ENCODE data around the gene KRTAP13-1. TPM values are rescaled to one million over a fixed set of nuclear protein-coding genes. Genes with fewer than 3 reads are reported as not detected.

The KRTAP13-1 gene
- not detected for total RNA-seq
- long read RNA-seq: 0 reads

DNA sequence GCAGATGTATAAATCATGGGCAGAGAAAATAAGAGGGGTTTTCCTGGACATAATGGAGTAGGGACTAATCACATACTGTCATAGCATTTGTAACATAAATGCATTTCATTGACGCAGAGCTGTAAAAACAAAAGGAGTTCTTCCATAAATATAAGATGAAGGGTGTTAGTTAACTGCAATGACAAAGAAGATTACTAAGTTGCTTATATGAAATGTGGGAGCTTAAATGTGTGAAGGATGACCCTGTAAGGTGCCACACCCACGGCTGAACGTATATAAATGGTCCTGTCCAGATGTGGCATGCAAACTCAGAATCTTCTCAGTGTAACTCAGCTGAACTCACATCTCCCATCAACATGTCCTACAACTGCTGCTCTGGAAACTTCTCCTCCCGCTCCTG is at the start of gene KRTAP13-1:
TSS of gene KRTAP13-1 (plus strand) at position 301 of the 400 bp plus-strand sequence. CDS start at position 357, 56 bp downstream.
- DNase-seq (ENCODE audit: low spot score): no peak
- intact Hi-C loops (cut with DNase I): no loop called here

DNA sequence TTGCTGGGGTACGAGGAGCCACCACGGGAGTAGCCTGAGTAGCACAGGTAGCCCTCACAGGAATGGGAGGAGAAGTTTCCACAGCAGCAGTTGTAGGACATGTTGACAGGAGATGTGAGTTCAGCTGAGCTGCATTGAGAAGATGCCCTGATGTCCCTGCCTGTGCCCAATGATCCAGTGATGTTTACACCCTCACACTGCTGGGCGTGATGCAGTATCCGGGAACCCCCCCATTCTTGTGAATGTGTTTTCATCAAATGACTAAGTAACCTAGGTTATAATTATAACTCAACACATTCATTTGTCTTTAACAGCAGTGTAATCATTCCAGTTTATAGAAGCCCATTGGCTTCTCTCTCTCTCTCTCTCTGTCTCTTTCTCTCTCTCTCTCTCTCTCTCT is 47.3 kb upstream of the KRTAP13-1 start, which contains the start of gene KRTAP23-1:
TSS of gene KRTAP23-1 (minus strand) at position 101 of the 400 bp plus-strand sequence. CDS start at position 101, 0 bp downstream.
- no peak for DNase-seq (ENCODE audit: low spot score)
- intact Hi-C loops (cut with DNase I): loop anchor here (10.0 kb wide), 1 partner anchor 56 kb away; no protein-coding TSS in a partner anchor

- intact Hi-C loops (cut with DNase I): loop anchor here (10.0 kb wide), 1 partner anchor 55 kb away; no protein-coding TSS in a partner anchor
- DNase-seq (ENCODE audit: low spot score): no peak
Observed at GRCh38 chr21:30349572-30349971, 46.3 kb upstream of the KRTAP13-1 start.

- intact Hi-C loops (cut with DNase I): no loop called here
- no peak for DNase-seq (ENCODE audit: low spot score)
Observed at GRCh38 chr21:30351534-30351933, 44.3 kb upstream of the KRTAP13-1 start.

DNA sequence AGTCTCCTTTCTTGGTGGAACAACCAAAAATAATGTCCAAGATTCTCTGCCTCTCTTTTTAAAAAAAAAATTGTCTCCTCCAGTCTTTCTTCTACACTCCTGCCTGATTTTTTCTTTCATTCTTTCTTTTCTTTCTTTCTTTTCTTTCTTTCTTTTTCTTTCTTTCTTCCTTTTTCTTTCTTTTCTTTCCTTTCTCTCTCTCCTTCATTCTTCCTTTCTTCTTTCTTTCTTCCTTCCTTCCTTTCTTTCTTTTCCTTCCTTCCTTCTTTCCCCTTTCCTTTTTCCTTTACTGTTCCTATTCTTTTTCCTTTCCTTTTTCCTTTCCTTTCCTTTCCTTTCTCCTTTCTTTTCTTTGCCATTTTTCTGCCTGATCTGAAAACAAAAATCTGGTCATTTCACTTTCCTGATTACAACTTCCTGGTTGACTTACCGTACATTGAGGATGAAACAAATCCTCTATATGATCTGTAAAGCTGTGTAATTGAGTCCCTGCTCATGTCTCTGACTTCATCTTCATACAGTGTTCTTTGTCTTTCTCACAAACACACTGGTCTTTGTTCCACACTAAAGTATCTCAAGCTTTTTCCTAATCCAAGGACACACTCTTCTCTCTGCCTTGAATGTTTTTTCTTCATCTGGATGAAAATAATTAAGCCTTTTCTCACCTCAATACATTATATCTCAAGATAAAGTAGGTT is 41.4 kb upstream of the KRTAP13-1 start:
- intact Hi-C loops (cut with DNase I): no loop called here
- DNase-seq (ENCODE audit: low spot score): no peak

GRCh38 chr21:30355906-30356305 is 39.9 kb upstream of the KRTAP13-1 start:
- intact Hi-C loops (cut with DNase I): no loop called here
- DNase-seq (ENCODE audit: low spot score): no peak

- no peak for DNase-seq (ENCODE audit: low spot score)
- intact Hi-C loops (cut with DNase I): no loop called here
Observed at GRCh38 chr21:30372139-30372770, 23.6 kb upstream of the KRTAP13-1 start, which contains the start of gene KRTAP13-2. Gene KRTAP13-2 (minus strand): TSS chr21:30372271. CDS start chr21:30372213, 58 bp downstream.

- intact Hi-C loops (cut with DNase I): no loop called here
- no peak for DNase-seq (ENCODE audit: low spot score)
Observed at GRCh38 chr21:30382201-30382600, 13.6 kb upstream of the KRTAP13-1 start.

DNA sequence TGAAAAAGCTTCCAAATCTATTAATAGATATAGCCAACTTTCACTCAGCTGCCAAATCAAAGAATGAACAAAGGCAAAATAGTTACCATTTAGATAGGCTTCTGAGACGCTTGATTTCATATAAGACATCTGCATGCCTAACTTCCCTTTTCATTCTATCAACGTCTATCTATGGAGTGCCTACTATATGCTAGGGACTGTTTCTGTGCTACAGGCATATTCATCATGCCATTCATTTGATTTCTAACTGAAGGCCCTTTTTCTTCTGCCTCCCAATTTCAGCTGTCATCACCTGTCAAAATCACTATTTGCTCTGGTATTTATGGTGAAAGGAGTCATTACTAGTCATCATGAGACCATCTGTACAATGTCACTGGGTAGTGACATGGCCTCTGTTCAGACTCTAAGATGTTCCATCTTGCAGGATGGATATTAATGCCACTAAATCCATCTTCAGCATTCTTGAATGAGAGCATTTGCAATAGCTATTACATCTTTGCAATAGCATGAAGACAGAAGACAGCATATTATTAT is 4.3 kb upstream of the KRTAP13-1 start:
- intact Hi-C loops (cut with DNase I): no loop called here
- no peak for DNase-seq (ENCODE audit: low spot score)

DNA sequence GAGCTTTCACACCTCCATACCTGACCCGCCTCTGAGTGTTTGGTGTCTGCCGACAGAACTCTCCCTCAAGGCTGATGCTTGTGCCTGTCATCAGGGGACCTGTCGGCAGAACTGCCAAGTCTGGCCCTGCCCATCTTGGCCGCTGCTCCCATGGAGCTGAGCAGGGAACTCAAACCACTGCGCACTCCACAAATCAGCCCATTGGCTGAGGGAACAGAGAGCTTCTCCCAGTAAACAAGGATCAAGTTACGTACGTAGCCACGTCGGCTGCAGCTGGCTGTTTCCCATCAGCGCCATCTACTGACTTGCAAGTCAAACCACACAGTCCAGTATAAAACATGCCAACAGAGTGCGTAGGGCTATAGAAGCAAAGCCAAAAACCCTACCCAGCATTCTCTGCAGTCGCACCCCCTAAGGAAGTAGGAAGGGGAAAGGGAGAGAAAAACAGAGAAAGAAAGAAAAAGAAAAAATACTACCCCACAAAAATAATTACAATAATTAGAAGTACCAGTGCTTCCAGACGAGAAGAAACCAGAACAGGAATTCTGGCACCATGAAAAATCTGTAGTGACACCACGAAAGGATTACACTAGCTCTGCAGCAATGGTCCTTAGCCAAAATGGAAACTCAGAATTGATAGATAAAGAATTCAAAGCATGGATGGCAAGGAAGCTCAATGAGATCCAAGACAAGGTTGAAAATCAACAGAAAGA is 13.1 kb downstream of the KRTAP13-1 start:
- peak; percentile 77 for DNase-seq (ENCODE audit: low spot score)
- intact Hi-C loops (cut with DNase I): loop anchor here (10.0 kb wide), 1 partner anchor 64 kb away; the partner anchor contains the start of gene KRTAP23-1

GRCh38 chr21:30415993-30416392 is 20.2 kb downstream of the KRTAP13-1 start:
- intact Hi-C loops (cut with DNase I): no loop called here

DNA sequence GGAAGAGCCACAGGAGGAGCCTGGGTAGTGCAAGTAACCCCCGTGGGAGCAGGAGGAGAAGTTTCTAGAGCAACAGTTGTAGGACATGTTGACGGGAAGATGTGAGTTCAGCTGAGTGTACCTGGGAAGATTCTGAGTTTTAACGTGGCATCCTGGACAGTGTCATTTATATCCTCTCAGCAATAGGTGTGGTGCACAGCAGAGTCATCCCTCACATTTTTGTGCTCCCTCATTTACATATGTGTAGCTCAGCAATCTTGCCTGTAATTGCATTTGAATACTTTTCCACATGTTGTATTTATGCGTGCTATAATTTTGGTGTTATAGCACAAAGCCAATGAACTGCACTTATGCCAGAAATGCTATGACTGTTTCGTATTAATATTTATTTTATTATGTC is 30.0 kb downstream of the KRTAP13-1 start, which contains the start of gene KRTAP13-3:
TSS of gene KRTAP13-3 (minus strand) at position 101 of the 400 bp plus-strand sequence. CDS start at position 87, 14 bp downstream.
- DNase-seq (ENCODE audit: low spot score): no peak
- intact Hi-C loops (cut with DNase I): no loop called here

More at GRCh38 chr21:30415993-30416392, 20.2 kb downstream of the KRTAP13-1 start:
- no peak for DNase-seq (ENCODE audit: low spot score)

GRCh38 chr21:30426731-30427130 is 30.9 kb downstream of the KRTAP13-1 start:
- intact Hi-C loops (cut with DNase I): no loop called here

DNA sequence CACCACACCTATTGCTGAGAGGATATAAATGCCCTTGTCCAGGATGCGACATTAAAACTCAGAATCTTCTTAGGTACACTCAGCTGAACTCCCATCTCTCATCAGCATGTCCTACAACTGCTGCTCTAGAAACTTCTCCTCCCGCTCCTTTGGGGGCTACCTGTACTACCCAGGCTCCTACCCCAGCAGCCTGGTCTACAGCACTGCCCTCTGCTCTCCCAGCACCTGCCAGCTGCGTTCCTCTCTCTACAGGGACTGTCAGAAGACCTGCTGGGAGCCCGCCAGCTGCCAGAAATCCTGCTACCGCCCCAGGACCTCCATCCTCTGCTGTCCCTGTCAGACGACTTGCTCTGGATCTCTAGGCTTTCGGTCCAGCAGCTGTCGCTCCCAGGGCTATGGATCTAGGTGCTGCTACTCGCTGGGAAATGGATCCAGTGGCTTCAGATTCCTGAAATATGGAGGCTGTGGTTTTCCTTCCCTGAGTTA is 34.4 kb downstream of the KRTAP13-1 start, which contains the start of gene KRTAP13-4:
TSS of gene KRTAP13-4 (plus strand) at position 51 of the 486 bp plus-strand sequence. CDS start at position 107, 56 bp downstream.
- no peak for DNase-seq (ENCODE audit: low spot score)
- intact Hi-C loops (cut with DNase I): loop anchor here (5.0 kb wide), 1 partner anchor 88 kb away; no protein-coding TSS in a partner anchor

More at GRCh38 chr21:30426731-30427130, 30.9 kb downstream of the KRTAP13-1 start:
- no peak for DNase-seq (ENCODE audit: low spot score)

- no peak for DNase-seq (ENCODE audit: low spot score)
- intact Hi-C loops (cut with DNase I): loop anchor here (5.0 kb wide), 1 partner anchor 92 kb away; no protein-coding TSS in a partner anchor
Observed at GRCh38 chr21:30434033-30434631, 38.3 kb downstream of the KRTAP13-1 start.

DNA sequence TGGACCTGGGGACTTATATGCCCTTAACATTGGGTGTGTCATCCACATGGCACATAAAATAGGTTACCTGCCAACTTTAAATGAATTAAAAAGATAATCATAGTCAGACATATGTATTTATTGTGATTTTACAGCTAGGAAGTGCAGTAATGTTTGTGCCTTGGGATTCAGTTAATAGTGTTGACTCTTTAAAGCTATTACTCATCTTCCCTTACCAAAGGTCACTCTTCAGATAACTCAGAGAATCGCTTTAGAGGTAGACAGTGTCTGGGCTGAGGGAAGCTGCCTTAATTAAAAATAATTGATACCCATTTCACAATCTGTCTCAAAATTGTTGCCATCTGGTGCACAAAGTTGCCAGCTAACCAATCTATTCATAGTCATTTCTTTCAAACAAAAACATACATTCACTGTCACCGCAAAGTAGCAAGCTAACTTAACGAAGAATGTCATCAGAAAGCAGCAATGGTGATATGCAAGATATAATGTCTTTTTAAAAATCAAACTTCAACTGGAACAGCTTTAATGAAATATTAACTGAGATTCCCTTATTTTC is 41.3 kb downstream of the KRTAP13-1 start:
- no peak for DNase-seq (ENCODE audit: low spot score)
- intact Hi-C loops (cut with DNase I): no loop called here

DNA sequence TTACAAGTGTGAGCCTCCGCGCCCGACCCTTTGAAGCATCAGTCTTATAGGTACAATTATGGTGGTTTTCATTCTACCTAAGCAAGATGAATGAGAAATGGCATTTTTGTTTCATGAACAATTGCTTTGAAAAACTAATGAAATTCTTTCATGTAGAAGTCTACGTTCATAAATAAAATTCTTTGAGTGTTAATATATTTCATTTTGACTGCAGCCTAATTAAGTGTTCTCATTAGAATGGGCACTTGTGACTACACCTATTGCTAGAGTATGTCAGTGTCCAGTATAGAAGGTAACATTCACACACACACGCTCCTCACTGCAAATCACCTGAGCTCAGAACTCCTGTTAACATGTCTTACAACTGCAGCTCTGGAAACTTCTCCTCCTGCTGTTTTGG is 44.1 kb downstream of the KRTAP13-1 start, which contains the start of gene KRTAP15-1:
TSS of gene KRTAP15-1 (plus strand) at position 301 of the 400 bp plus-strand sequence. CDS start at position 354, 53 bp downstream.
- DNase-seq (ENCODE audit: low spot score): no peak
- intact Hi-C loops (cut with DNase I): loop anchor here (5.0 to 10.0 kb wide), 2 partner anchors 292 to 645 kb away; no protein-coding TSS in a partner anchor

DNA sequence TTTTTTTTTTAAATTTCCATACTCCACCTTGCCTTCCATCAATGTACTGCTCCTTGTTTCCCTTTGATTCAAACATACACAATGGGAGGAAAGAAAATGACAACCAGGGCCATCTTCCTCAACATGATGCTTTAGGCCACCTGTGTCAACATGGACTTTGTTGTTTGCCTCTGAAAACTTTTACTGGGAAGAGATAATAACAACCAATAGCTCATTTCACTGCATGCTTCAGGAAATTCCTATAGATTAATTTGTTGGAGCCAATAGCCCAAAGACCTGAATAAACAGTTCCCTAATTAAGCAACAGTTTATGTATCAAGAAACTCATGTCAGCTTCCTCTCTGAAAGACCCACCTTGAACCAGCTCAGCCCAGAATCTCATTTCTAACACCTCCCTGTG is 47.4 kb downstream of the KRTAP13-1 start:
- no peak for DNase-seq (ENCODE audit: low spot score)
- intact Hi-C loops (cut with DNase I): loop anchor here (5.0 to 10.0 kb wide), 2 partner anchors 289 to 642 kb away; no protein-coding TSS in a partner anchor

Data from cardiac septum (tissue), 1 donor.